Esophagus squamous epithelium (tissue), 4 donors: ENCODE data around the gene PPP1R3G.

ENCODE experiments used
- POLR2A ChIP-seq, 4 donors: fragments of 450-650 bp; IDR thresholded peaks; one replicate each; pipeline ENCODE4 v1.6.1; 2017; ENCODE audit warnings: antibody characterized with exemption in 4 of 4, mild to moderate bottlenecking in 4 of 4, moderate library complexity in 3 of 4
- TF ChIP-seq, protein P1 (sequence below), 6 experiments: fragments of 450-650 bp in 4 of 6; fragments of 200-600 bp in 2 of 6; sonication (generic) in 2 of 6; IDR thresholded peaks; one replicate each; pipeline ENCODE4 v1.5.1; 2016 to 2019; ENCODE audit warnings: antibody characterized with exemption in 6 of 6, mild to moderate bottlenecking in 4 of 6, moderate library complexity in 4 of 6

DNA sequence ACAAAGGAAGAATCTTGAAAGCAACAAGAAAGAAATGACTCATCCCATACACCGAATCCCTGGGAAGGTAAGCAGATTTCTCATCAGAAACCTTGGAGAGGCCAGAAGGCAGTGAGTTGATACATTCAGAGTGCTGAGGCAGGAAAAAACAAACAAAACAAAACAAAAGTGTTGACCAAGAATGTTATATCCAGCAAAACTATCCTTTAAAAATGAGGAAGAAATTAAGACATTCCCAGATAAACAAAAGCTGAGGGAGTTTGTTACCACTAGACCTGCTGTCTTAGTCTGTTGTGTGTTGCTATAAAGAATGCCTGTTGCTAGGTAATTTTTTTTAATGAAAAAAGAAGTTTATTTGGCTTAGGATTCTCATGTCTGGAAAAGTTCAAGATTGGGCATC lies 33.7 kb upstream of the PPP1R3G start:
- TF ChIP-seq, protein P1, sequence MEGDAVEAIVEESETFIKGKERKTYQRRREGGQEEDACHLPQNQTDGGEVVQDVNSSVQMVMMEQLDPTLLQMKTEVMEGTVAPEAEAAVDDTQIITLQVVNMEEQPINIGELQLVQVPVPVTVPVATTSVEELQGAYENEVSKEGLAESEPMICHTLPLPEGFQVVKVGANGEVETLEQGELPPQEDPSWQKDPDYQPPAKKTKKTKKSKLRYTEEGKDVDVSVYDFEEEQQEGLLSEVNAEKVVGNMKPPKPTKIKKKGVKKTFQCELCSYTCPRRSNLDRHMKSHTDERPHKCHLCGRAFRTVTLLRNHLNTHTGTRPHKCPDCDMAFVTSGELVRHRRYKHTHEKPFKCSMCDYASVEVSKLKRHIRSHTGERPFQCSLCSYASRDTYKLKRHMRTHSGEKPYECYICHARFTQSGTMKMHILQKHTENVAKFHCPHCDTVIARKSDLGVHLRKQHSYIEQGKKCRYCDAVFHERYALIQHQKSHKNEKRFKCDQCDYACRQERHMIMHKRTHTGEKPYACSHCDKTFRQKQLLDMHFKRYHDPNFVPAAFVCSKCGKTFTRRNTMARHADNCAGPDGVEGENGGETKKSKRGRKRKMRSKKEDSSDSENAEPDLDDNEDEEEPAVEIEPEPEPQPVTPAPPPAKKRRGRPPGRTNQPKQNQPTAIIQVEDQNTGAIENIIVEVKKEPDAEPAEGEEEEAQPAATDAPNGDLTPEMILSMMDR (IDR thresholded peaks at IDR 0.05) = no peak
- no peak for TF ChIP-seq POLR2A (IDR thresholded peaks at IDR 0.05)
